ENCODE results near the gene TRAPPC2.

GRCh38 chrX:13755254-13755653, 20.8 kb upstream of the TRAPPC2 start:
- no peak for TF ChIP-seq CTCF (IDR thresholded peaks at IDR 0.05; ENCODE audit: low read length)
- no peak for TF ChIP-seq EZH2 (IDR thresholded peaks at IDR 0.05; ENCODE audit: borderline replicate concordance, low read length)
